ENCODE measurements around the gene ZNF692.

ZNF692 gene

DNA sequence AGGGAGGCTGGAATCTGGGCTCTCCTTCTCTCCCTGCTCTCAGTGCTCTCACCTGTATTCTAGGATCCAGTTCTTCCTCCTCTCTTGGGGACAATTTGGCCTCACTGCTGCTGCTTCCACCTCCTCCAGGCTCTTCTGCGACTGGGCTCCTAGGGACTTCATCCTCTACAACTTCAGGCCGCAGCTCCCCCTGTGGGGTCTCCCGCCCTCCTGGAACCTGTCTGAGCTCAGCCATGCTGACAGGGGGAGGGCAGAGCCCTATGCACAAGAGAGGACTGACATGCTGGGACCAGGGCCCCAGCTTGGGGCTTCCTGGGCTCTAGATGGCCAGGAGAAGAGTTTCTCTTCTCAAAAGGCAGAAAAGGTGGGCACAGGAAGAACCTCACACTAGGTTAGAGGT, 34.2 kb downstream of the ZNF692 start:
- CTCF ChIA-PET: no interaction called here
- no peak for DNase-seq (ENCODE audit: low spot score)
- peak overlapping the region; percentile 90; the same call in 1 of the 2 replicates for H3K27ac ChIP-seq
- TF ChIP-seq, protein P1, sequence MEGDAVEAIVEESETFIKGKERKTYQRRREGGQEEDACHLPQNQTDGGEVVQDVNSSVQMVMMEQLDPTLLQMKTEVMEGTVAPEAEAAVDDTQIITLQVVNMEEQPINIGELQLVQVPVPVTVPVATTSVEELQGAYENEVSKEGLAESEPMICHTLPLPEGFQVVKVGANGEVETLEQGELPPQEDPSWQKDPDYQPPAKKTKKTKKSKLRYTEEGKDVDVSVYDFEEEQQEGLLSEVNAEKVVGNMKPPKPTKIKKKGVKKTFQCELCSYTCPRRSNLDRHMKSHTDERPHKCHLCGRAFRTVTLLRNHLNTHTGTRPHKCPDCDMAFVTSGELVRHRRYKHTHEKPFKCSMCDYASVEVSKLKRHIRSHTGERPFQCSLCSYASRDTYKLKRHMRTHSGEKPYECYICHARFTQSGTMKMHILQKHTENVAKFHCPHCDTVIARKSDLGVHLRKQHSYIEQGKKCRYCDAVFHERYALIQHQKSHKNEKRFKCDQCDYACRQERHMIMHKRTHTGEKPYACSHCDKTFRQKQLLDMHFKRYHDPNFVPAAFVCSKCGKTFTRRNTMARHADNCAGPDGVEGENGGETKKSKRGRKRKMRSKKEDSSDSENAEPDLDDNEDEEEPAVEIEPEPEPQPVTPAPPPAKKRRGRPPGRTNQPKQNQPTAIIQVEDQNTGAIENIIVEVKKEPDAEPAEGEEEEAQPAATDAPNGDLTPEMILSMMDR (conservative IDR thresholded peaks at IDR 0.05; ENCODE audit: low read depth): no peak
- POLR2A ChIA-PET (ENCODE audit: low non-redundant PET): no interaction called here

DNA sequence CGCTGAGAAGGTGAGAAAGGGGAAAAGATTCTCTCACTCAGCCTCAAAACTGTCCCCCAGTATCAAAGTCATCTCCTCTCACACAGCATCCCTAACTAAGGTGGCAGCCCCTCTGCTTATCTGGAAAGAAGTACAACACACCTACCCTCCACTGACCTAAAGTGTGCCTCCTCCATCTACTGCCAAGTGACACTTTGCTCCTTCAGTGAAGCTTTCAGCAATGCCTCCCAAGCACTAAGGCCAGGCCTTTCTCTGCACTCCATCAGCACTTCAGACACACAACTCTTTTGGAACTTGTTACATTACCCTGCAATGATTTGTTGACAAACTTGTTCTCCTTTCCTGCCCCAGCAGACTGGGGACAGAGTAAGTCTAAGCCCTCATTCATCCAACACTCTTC, 34.6 kb downstream of the ZNF692 start:
- TF ChIP-seq, protein P1 (conservative IDR thresholded peaks at IDR 0.05; ENCODE audit: low read depth): no peak
- DNase-seq (ENCODE audit: low spot score): no peak
- CTCF ChIA-PET: no interaction called here
- H3K27ac ChIP-seq: no peak overlapping the region
- POLR2A ChIA-PET (ENCODE audit: low non-redundant PET): no interaction called here

- ChIA-PET POLR2A (ENCODE audit: low non-redundant PET) (no interaction called here), CTCF (no interaction called here)
- no peak overlapping the region for H3K27ac ChIP-seq
- TF ChIP-seq, protein P1 (conservative IDR thresholded peaks at IDR 0.05; ENCODE audit: low read depth): no peak
- DNase-seq (ENCODE audit: low spot score): no peak
Measured at GRCh38 chr1:248823517-248824001, 35.3 kb downstream of the ZNF692 start.

DNA sequence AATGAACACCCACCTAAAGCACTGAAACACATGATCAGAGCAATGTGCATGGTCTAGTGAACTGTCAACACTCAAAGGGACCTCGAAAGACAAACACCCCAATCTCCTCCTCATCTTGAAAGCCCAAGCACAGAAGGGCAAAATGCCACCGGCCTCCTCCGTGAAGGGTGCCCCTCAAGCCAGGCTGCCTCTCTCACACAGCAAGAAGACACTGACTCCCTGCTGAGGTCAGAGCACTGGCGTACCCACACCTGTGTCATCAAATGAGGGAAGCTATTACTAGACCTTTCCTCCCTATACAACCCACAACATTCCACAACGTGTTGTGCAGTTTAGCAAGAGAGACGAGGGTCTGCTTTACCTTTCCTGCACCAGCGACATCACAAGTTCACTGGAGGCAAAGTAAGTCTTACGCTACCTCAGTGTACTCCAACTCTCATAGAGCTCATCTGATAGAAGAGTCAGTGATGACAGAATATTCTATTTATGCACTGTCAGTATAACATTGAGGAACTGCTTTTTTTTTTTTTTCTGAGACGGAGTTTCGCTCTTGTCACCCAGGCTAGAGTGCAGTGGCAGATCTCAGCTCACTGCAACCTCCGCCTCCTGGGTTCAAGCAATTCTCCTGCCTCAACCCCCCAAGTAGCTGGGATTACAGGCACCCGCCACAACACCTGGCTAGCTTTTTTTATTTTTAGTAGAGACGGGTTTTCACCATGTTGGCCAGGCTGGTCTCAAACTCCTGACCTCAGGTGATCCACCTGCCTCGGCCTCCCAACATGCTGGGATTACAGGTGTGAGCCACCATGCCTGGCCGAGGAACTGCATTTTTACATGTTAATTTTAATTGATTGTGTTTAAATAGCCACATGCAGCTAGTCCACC, 36.5 kb downstream of the ZNF692 start:
- POLR2A ChIA-PET (ENCODE audit: low non-redundant PET): no interaction called here
- TF ChIP-seq, protein P1 (conservative IDR thresholded peaks at IDR 0.05; ENCODE audit: low read depth): no peak
- CTCF ChIA-PET: no interaction called here
- no peak overlapping the region for H3K27ac ChIP-seq
- DNase-seq (ENCODE audit: low spot score): no peak

DNA sequence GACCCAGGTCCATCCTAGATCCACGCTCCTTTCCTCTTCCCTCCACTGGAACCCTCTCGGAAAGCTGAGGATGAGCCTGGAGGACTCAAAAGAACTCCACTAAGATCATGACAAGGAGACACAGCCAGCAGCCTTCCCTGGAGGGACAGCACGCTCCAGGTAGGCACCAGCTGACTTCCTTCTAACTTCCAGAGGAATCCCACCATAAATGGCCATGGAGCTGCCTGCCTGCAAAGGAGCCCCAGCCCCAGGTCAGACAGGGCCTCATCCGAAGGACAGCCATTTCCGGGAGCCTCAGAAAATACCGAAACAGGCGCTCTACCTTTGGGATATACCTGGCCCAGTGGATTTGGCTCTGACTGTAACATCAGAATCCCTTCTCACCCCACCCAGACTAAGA, 37.2 kb downstream of the ZNF692 start:
- DNase-seq (ENCODE audit: low spot score): no peak
- POLR2A ChIA-PET (ENCODE audit: low non-redundant PET): no interaction called here
- peak overlapping the region; percentile 29; the same call in 1 of the 2 replicates for H3K27ac ChIP-seq
- TF ChIP-seq, protein P1 (conservative IDR thresholded peaks at IDR 0.05; ENCODE audit: low read depth): no peak
- CTCF ChIA-PET: no interaction called here

GRCh38 chr1:248821101-248821500, 37.8 kb downstream of the ZNF692 start:
- TF ChIP-seq, protein P1 (conservative IDR thresholded peaks at IDR 0.05; ENCODE audit: low read depth): no peak
- POLR2A ChIA-PET (ENCODE audit: low non-redundant PET): no interaction called here
- peak overlapping the region; percentile 29; the same call in 1 of the 2 replicates for H3K27ac ChIP-seq
- CTCF ChIA-PET: no interaction called here
- DNase-seq (ENCODE audit: low spot score): no peak

Measured in RWPE1 (cell line).